DND-41 (cell line): Measurements from ENCODE around the gene KCNJ15.

Experiments used
- ATAC-seq: fragments of 200-7000 bp; cut with Tn5 transposase; 3 replicates; pipeline ENCODE4 v1.9.1; 2021; ENCODE audit warnings: low read depth; ENCODE audit not compliant: insufficient read depth
- DNase-seq: peaks from one replicate; pipeline ENCODE4 v3.0.0-alpha.2; 2020
- H2AFZ ChIP-seq: 2 replicates; pipeline ENCODE4 v1.6.0; 2012; ENCODE audit warnings: low read depth, low read length
- H3K27ac ChIP-seq: 2 replicates; pipeline ENCODE4 v1.5.1; 2012; ENCODE audit warnings: low read length, inconsistent platforms
- H3K27me3 ChIP-seq: fragments of 200-600 bp; sonication (generic); 2 replicates; pipeline ENCODE4 v1.6.0; 2012; ENCODE audit warnings: low read length, mild to moderate bottlenecking, inconsistent platforms; ENCODE audit not compliant: insufficient read depth, poor library complexity
- H3K36me3 ChIP-seq: 2 replicates; pipeline ENCODE4 v1.5.1; 2012; ENCODE audit warnings: low read length, inconsistent platforms; ENCODE audit not compliant: insufficient read depth
- H3K4me1 ChIP-seq: 2 replicates; pipeline ENCODE4 v1.5.1; 2012; ENCODE audit warnings: mild to moderate bottlenecking, low read length; ENCODE audit not compliant: insufficient read depth
- H3K4me2 ChIP-seq: 2 replicates; pipeline ENCODE4 v1.6.0; 2012; ENCODE audit warnings: mild to moderate bottlenecking, moderate library complexity, low read length, inconsistent platforms; ENCODE audit not compliant: insufficient read depth
- H3K4me3 ChIP-seq, 2 experiments: fragments of 200-600 bp in 1 of 2; shearing (Covaris generic) in 1 of 2; 2 replicates each; pipeline ENCODE4 v1.5.1; 2012 to 2016; ENCODE audit warnings: inconsistent platforms in 2 of 2, low read length in 2 of 2, mild to moderate bottlenecking in 2 of 2, low read depth in 1 of 2, moderate library complexity in 1 of 2
- H3K79me2 ChIP-seq: 2 replicates; pipeline ENCODE4 v1.6.0; 2012; ENCODE audit warnings: low read length, inconsistent platforms; ENCODE audit not compliant: insufficient read depth
- H3K9ac ChIP-seq: 2 replicates; pipeline ENCODE4 v1.6.0; 2012; ENCODE audit warnings: low read depth, mild to moderate bottlenecking, inconsistent platforms, low read length, moderate library complexity
- H3K9me3 ChIP-seq: 2 replicates; pipeline ENCODE4 v1.5.1; 2012; ENCODE audit warnings: low read length, moderate library complexity, mild to moderate bottlenecking, inconsistent platforms; ENCODE audit not compliant: insufficient read depth, severe bottlenecking
- H4K20me1 ChIP-seq: 2 replicates; pipeline ENCODE4 v1.6.0; 2012; ENCODE audit warnings: low read length; ENCODE audit not compliant: insufficient read depth
- CTCF ChIP-seq: IDR thresholded peaks from 2 replicates; pipeline ENCODE4 v1.5.1; 2012; ENCODE audit warnings: borderline replicate concordance, low read length, moderate library complexity, mild to moderate bottlenecking; ENCODE audit not compliant: poor library complexity, severe bottlenecking; ENCODE audit errors: extremely low read depth
- EZH2 ChIP-seq: IDR thresholded peaks from 3 replicates; pipeline ENCODE4 v1.6.1; 2012; ENCODE audit warnings: borderline replicate concordance, low read depth, mild to moderate bottlenecking, moderate library complexity, low read length, inconsistent platforms; ENCODE audit not compliant: severe bottlenecking

KCNJ15 gene

GRCh38 chr21:38311765-38312164 lies 55.0 kb downstream of the KCNJ15 start:
- Histone ChIP-seq H3K27me3 (no peaks in the 10 kb centered on the region), H3K79me2 (no peaks in the 10 kb centered on the region), H3K27ac (no peak overlapping the region), H3K9ac (no peak overlapping the region), H2AFZ (no peak overlapping the region), H4K20me1 (no peaks in the 10 kb centered on the region), H3K4me3 (no peak overlapping the region), H3K4me1 (no peaks in the 10 kb centered on the region), H3K36me3 (no peaks in the 10 kb centered on the region), H3K4me2 (no peak overlapping the region), H3K9me3 (no peaks in the 10 kb centered on the region)
- TF ChIP-seq CTCF (no peak), EZH2 (no peak)
- ATAC-seq (no peak), DNase-seq (no peak)

GRCh38 chr21:38312822-38313221 lies 56.0 kb downstream of the KCNJ15 start:
- DNase-seq = no peak
- Histone ChIP-seq H3K4me2 (no peak overlapping the region), H3K27ac (no peak overlapping the region), H3K9me3 (no peaks in the 10 kb centered on the region), H4K20me1 (no peaks in the 10 kb centered on the region), H3K9ac (no peak overlapping the region), H2AFZ (no peak overlapping the region), H3K4me3 (no peak overlapping the region), H3K79me2 (no peaks in the 10 kb centered on the region), H3K36me3 (no peaks in the 10 kb centered on the region), H3K27me3 (no peaks in the 10 kb centered on the region), H3K4me1 (no peaks in the 10 kb centered on the region)
- TF ChIP-seq EZH2 (no peak), CTCF (no peak)
- no peak for ATAC-seq

GRCh38 chr21:38314558-38314957 lies 57.8 kb downstream of the KCNJ15 start:
- H3K36me3 ChIP-seq = no peaks in the 10 kb centered on the region
- no peaks in the 10 kb centered on the region for H3K79me2 ChIP-seq
- no peak overlapping the region for H2AFZ ChIP-seq
- no peaks in the 10 kb centered on the region for H4K20me1 ChIP-seq
- H3K27ac ChIP-seq = no peak overlapping the region
- ATAC-seq (no peak), DNase-seq (no peak)
- H3K9ac ChIP-seq = no peak overlapping the region
- H3K27me3 ChIP-seq = no peaks in the 10 kb centered on the region
- no peak overlapping the region for H3K4me3 ChIP-seq
- H3K4me2 ChIP-seq = no peak overlapping the region
- H3K9me3 ChIP-seq = no peaks in the 10 kb centered on the region
- H3K4me1 ChIP-seq = no peaks in the 10 kb centered on the region
- no peak for TF ChIP-seq CTCF
- no peak for TF ChIP-seq EZH2

- no peak for TF ChIP-seq EZH2
- TF ChIP-seq CTCF = no peak
- no peak overlapping the region for H3K9ac ChIP-seq
- no peak for DNase-seq
- no peak overlapping the region for H3K4me2 ChIP-seq
- no peak for ATAC-seq
- H3K4me1 ChIP-seq = no peaks in the 10 kb centered on the region
- H3K79me2 ChIP-seq = no peaks in the 10 kb centered on the region
- H3K27ac ChIP-seq = no peak overlapping the region
- no peaks in the 10 kb centered on the region for H3K27me3 ChIP-seq
- H3K36me3 ChIP-seq = no peaks in the 10 kb centered on the region
- no peak overlapping the region for H2AFZ ChIP-seq
- no peaks in the 10 kb centered on the region for H3K9me3 ChIP-seq
- no peak overlapping the region for H3K4me3 ChIP-seq
- H4K20me1 ChIP-seq = no peaks in the 10 kb centered on the region
Measured at GRCh38 chr21:38315122-38315521, 58.3 kb downstream of the KCNJ15 start.
